Globus pallidus (tissue), 1 donor: ENCODE results near the gene F3.

Experiments
- DNase-seq: peaks from one replicate; pipeline ENCODE4 v3.0.0-alpha.2; 2015; ENCODE audit warnings: low spot score

The F3 gene

DNA sequence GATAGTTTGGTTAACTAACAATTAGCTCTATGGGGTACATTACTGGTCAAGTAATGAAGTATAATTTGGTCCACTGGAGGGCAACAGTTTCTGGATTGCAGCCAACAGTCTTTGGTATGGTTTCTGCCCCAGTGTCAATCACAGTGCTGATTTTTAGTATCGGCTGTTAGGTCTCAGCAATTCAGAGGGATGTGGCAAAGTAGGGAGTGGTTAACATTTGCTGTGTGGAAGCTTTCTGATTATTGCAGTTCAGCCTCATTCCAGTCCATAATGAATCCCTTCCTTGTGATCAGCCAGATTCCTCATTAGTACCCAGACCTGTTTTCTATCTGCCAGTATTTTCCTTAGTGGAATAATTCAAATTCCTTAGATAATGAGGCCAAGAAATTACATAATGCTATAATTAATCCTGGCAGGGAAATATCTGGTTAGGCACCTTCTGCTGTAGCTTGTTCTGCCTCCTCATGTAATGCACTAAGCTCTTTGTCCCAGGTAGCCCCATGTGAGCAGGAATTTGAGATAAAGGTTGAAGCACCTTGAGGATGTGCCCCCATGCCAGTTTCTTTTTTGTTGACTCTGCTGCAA, 14.0 kb downstream of the F3 start:
- no peak for DNase-seq

GRCh38 chr1:94526152-94526980, 15.2 kb downstream of the F3 start:
- no peak for DNase-seq

DNA sequence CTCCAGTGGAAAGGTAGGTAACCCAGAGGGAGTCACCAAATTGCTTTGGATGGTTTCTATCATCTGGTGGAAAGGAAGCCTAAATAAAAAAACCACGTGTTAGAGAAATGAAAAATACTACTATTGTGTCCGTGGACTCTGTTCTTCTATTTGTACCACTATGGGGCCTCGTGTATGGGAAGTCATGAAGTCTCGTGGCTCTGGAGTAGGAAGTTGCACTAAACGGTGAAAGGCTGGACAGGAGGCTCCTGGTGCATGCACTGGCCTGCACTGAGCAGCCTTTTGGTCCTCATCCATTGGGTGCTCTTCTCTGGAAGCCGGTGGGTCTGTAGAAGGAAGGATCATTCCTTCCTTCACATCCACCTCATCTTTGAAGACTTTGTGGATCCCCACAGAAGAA, 17.0 kb downstream of the F3 start:
- no peak for DNase-seq

- peak; percentile 41 for DNase-seq
Measured at GRCh38 chr1:94522304-94522703, 19.3 kb downstream of the F3 start.

DNA sequence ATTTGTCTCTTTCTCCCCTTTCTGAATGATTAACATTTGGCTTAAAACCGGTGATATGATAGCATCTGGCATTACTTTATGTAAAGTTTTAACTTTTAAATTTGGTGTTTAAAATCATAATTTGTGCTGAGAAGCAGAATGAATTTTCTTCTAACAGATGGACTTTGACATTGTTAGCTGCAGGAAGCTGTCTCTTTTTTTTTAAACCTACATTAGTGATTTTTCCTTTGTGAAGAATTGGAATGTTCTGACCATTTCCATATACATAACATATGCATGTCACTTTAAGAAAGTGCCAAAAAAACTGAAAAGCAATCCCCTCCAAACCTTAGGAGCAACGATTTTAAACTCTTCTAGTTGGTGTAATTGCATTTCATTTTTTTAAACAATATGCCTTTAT, 22.2 kb downstream of the F3 start:
- no peak for DNase-seq

- no peak for DNase-seq
Measured at GRCh38 chr1:94515296-94515947, 26.1 kb downstream of the F3 start.

GRCh38 chr1:94514095-94514727, 27.3 kb downstream of the F3 start:
- DNase-seq, result peak; percentile 45

GRCh38 chr1:94512816-94513215, 28.7 kb downstream of the F3 start:
- DNase-seq, result no peak

- no peak for DNase-seq
Measured at GRCh38 chr1:94504601-94505000, 37.0 kb downstream of the F3 start.

DNA sequence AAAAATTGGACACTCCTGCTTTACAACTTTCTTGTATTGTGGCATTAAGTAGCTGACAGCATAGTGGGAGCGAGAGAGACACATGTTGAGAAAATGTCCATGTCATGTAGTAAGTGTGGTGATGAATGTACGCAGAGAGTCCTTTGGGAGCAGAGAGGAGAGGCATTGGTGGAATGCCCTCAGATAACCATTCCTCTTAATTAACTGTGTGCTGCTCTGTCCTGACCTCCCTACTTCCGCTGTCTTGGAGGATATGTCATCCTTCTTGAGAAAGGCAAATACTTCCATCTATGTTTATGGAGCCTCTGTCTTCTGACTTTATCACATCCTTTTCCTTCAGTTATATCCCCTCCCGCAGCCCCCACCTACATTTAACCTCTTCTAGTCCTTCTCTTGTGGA, 38.4 kb downstream of the F3 start:
- DNase-seq, result no peak

DNA sequence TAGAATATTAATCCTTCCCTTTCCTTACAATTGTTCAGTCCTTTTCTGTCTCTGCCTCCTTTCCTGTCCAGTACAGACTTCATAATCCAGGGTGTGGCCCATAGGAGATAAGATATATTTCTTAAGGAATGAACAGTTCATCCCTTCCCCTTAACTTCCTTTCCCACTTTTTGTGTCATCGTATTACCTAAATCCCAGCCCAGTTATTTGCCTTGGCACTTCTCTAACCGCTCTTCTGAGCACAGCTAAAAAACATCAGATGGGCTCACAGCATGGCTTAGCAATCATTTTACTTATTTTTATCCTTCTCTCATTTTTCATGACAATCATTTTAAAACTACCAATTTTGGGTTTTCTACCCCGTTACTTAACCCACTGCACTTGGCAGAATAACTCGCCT, 39.6 kb downstream of the F3 start:
- no peak for DNase-seq

GRCh38 chr1:94501426-94501825, 40.1 kb downstream of the F3 start:
- DNase-seq, result no peak

- no peak for DNase-seq
Measured at GRCh38 chr1:94496076-94496755, 45.3 kb downstream of the F3 start.

GRCh38 chr1:94490556-94490955, 51.0 kb downstream of the F3 start:
- no peak for DNase-seq

- DNase-seq, result peak; percentile 66
Measured at GRCh38 chr1:94486990-94487389, 54.6 kb downstream of the F3 start.

DNA sequence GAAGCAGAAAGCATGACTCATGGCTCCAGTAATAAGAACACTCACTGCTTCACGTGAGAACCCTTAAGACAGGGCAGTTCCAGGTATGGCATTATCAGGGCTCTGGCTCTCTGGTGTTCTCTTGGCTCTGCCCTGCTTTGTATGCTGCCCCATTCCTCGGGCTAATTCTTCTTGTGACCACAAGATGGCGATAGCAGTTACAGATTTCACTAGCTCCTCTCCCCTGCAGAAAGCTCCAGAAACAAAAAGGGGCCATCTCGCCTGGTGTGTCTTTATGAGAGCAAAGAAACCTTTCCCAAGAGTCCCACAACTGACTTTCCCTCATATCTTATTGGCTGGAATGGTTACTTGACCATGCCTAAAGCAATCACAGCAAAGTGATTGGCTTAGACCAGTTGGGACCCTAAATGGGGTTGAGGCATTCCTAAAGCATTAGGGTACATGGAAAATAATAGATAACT, 60.1 kb downstream of the F3 start:
- peak; percentile 71 for DNase-seq

DNA sequence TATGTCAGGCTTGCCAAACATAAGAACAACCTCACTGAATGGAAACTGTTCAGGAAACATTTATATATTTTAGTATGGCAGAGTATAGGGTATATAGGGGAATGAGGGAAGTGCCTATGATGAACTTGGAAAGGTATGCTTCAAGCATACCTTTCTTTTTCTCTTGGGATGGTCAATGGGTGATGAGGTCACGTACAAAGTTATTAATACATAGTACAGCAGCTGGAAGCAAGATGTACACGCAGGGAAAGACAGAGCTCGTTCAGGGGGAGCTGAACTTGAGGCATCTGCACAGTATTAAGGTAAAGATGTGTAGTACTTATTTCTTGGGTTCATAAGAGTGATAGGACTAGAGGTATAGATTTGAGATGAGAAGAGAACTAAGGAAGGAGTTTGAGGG, 61.9 kb downstream of the F3 start:
- no peak for DNase-seq
